SK-N-SH treated with all-trans-retinoic acid at 6 μM for 48 hours (cell line): ENCODE measurements around the gene ACVR2A.

Source experiments
- ATAC-seq: fragments of 200-7000 bp; cut with Tn5 transposase; 3 replicates; pipeline ENCODE4 v1.9.1; 2020; ENCODE audit warnings: mild to moderate bottlenecking, moderate library complexity
- ARNTL ChIP-seq: fragments of 450-650 bp; formaldehyde crosslinking; IDR thresholded peaks from 2 replicates; pipeline ENCODE4 v1.5.0; 2020; ENCODE audit warnings: low read depth, mild to moderate bottlenecking, moderate library complexity, borderline replicate concordance
- CREB5 ChIP-seq: fragments of 250-450 bp; sonication (Bioruptor Pico); IDR thresholded peaks from 2 replicates; pipeline ENCODE4 v1.5.1; 2020; ENCODE audit warnings: low read depth, mild to moderate bottlenecking, moderate library complexity
- CSDC2 ChIP-seq: fragments of 250-450 bp; sonication (Bioruptor Pico); IDR thresholded peaks from 2 replicates; pipeline ENCODE4 v1.5.0; 2020; ENCODE audit warnings: mild to moderate bottlenecking, moderate library complexity
- CSRNP3 ChIP-seq: fragments of 250-450 bp; sonication (Bioruptor Pico); IDR thresholded peaks from 2 replicates; pipeline ENCODE4 v1.5.1; 2021; ENCODE audit warnings: mild to moderate bottlenecking, moderate library complexity
- ESRRG ChIP-seq: fragments of 250-450 bp; sonication (Bioruptor Pico); IDR thresholded peaks from 2 replicates; pipeline ENCODE4 v1.6.1; 2021; ENCODE audit warnings: mild to moderate bottlenecking
- GLIS3 ChIP-seq: fragments of 250-450 bp; sonication (Bioruptor Pico); IDR thresholded peaks from 2 replicates; pipeline ENCODE4 v1.5.0; 2020; ENCODE audit warnings: mild to moderate bottlenecking, moderate library complexity
- ISL1 ChIP-seq: fragments of 250-450 bp; sonication (Bioruptor Pico); IDR thresholded peaks from 2 replicates; pipeline ENCODE4 v2.1.2; 2022; ENCODE audit warnings: mild to moderate bottlenecking, moderate library complexity
- PATZ1 ChIP-seq: fragments of 250-450 bp; sonication (Bioruptor Pico); IDR thresholded peaks from 2 replicates; pipeline ENCODE4 v1.8.0; 2020; ENCODE audit warnings: mild to moderate bottlenecking, moderate library complexity, borderline replicate concordance
- POU6F1 ChIP-seq: fragments of 250-450 bp; sonication (Bioruptor Pico); IDR thresholded peaks from 2 replicates; pipeline ENCODE4 v1.8.0; 2021; ENCODE audit warnings: low read depth, mild to moderate bottlenecking, moderate library complexity, borderline replicate concordance
- PPARA ChIP-seq: fragments of 250-450 bp; sonication (Bioruptor Pico); IDR thresholded peaks from 2 replicates; pipeline ENCODE4 v1.5.0; 2020; ENCODE audit warnings: mild to moderate bottlenecking, borderline replicate concordance
- RARB ChIP-seq: fragments of 250-450 bp; sonication (Bioruptor Pico); IDR thresholded peaks from 2 replicates; pipeline ENCODE4 v1.8.0; 2021; ENCODE audit warnings: mild to moderate bottlenecking, moderate library complexity
- SNAI2 ChIP-seq: fragments of 250-450 bp; sonication (Bioruptor Pico); IDR thresholded peaks from 2 replicates; pipeline ENCODE4 v1.5.0; 2020; ENCODE audit warnings: mild to moderate bottlenecking, moderate library complexity
- TCF4 ChIP-seq: fragments of 250-450 bp; sonication (Bioruptor Pico); IDR thresholded peaks from 2 replicates; pipeline ENCODE4 v1.8.0; 2021; ENCODE audit warnings: mild to moderate bottlenecking, moderate library complexity, borderline replicate concordance
- TOX ChIP-seq: fragments of 250-450 bp; sonication (Bioruptor Pico); IDR thresholded peaks from 2 replicates; pipeline ENCODE4 v1.8.0; 2021; ENCODE audit warnings: mild to moderate bottlenecking, moderate library complexity, borderline replicate concordance
- TSHZ2 ChIP-seq: fragments of 250-450 bp; sonication (Bioruptor Pico); IDR thresholded peaks from 2 replicates; pipeline ENCODE4 v1.5.0; 2020; ENCODE audit warnings: mild to moderate bottlenecking, moderate library complexity
- ZC3H10 ChIP-seq: fragments of 250-450 bp; sonication (Bioruptor Pico); IDR thresholded peaks from 2 replicates; pipeline ENCODE4 v1.5.1; 2021; ENCODE audit warnings: mild to moderate bottlenecking, moderate library complexity
- ZFP3 ChIP-seq: fragments of 250-450 bp; sonication (Bioruptor Pico); IDR thresholded peaks from 2 replicates; pipeline ENCODE4 v1.5.0; 2020; ENCODE audit warnings: mild to moderate bottlenecking, moderate library complexity
- ZFP30 ChIP-seq: fragments of 450-650 bp; formaldehyde crosslinking; IDR thresholded peaks from 2 replicates; pipeline ENCODE4 v1.5.0; 2022; ENCODE audit warnings: mild to moderate bottlenecking, moderate library complexity
- ZNF565 ChIP-seq: fragments of 450-650 bp; formaldehyde crosslinking; conservative IDR thresholded peaks from 2 replicates; pipeline ENCODE4 v1.5.0; 2020; ENCODE audit warnings: low read depth, mild to moderate bottlenecking, moderate library complexity
- ZNF70 ChIP-seq: fragments of 450-650 bp; formaldehyde crosslinking; IDR thresholded peaks from 2 replicates; pipeline ENCODE4 v1.5.0; 2020; ENCODE audit warnings: mild to moderate bottlenecking, moderate library complexity
- ZNF8 ChIP-seq: fragments of 450-650 bp; formaldehyde crosslinking; IDR thresholded peaks from 2 replicates; pipeline ENCODE4 v1.5.0; 2020; ENCODE audit warnings: mild to moderate bottlenecking, moderate library complexity

The ACVR2A gene

GRCh38 chr2:147862859-147863516, 18.2 kb downstream of the ACVR2A start:
- no peak for TF ChIP-seq PPARA
- no peak for TF ChIP-seq CSDC2
- no peak for TF ChIP-seq GLIS3 (CRISPR knock-in tag)
- TF ChIP-seq ZNF8 = no peak
- ATAC-seq = no peak

GRCh38 chr2:147863835-147864234, 19.0 kb downstream of the ACVR2A start:
- TF ChIP-seq ISL1 (CRISPR knock-in tag) (no peak), TOX (CRISPR knock-in tag) (no peak), ZNF70 (CRISPR knock-in tag) (no peak), PATZ1 (CRISPR knock-in tag) (no peak), ZC3H10 (CRISPR knock-in tag) (no peak), CSRNP3 (CRISPR knock-in tag) (no peak), ZFP30 (CRISPR knock-in tag) (no peak), ZNF8 (no peak)
- no peak for ATAC-seq

- TF ChIP-seq PPARA = no peak
- ATAC-seq = no peak
Measured at GRCh38 chr2:147865560-147865959, 20.7 kb downstream of the ACVR2A start.

GRCh38 chr2:147867050-147867449, 22.2 kb downstream of the ACVR2A start:
- no peak for ATAC-seq
- TF ChIP-seq CSRNP3 (CRISPR knock-in tag) = no peak
- TF ChIP-seq ZNF565 (CRISPR knock-in tag) = no peak
- no peak for TF ChIP-seq ZFP3 (CRISPR knock-in tag)
- TF ChIP-seq SNAI2 (CRISPR knock-in tag) = no peak
- no peak for TF ChIP-seq TOX (CRISPR knock-in tag)
- no peak for TF ChIP-seq RARB (CRISPR knock-in tag)
- no peak for TF ChIP-seq ZNF8
- no peak for TF ChIP-seq ESRRG (CRISPR knock-in tag)
- no peak for TF ChIP-seq TCF4
- TF ChIP-seq POU6F1 (CRISPR knock-in tag) = no peak
- no peak for TF ChIP-seq ZFP30 (CRISPR knock-in tag)
- no peak for TF ChIP-seq ZC3H10 (CRISPR knock-in tag)
- no peak for TF ChIP-seq ISL1 (CRISPR knock-in tag)
- no peak for TF ChIP-seq PPARA
- no peak for TF ChIP-seq TSHZ2 (CRISPR knock-in tag)
- no peak for TF ChIP-seq ARNTL
- no peak for TF ChIP-seq CREB5 (CRISPR knock-in tag)
- TF ChIP-seq PATZ1 (CRISPR knock-in tag) = no peak
- TF ChIP-seq CSDC2 = no peak
